ENCODE data around the gene BCAS3.

Gene BCAS3

DNA sequence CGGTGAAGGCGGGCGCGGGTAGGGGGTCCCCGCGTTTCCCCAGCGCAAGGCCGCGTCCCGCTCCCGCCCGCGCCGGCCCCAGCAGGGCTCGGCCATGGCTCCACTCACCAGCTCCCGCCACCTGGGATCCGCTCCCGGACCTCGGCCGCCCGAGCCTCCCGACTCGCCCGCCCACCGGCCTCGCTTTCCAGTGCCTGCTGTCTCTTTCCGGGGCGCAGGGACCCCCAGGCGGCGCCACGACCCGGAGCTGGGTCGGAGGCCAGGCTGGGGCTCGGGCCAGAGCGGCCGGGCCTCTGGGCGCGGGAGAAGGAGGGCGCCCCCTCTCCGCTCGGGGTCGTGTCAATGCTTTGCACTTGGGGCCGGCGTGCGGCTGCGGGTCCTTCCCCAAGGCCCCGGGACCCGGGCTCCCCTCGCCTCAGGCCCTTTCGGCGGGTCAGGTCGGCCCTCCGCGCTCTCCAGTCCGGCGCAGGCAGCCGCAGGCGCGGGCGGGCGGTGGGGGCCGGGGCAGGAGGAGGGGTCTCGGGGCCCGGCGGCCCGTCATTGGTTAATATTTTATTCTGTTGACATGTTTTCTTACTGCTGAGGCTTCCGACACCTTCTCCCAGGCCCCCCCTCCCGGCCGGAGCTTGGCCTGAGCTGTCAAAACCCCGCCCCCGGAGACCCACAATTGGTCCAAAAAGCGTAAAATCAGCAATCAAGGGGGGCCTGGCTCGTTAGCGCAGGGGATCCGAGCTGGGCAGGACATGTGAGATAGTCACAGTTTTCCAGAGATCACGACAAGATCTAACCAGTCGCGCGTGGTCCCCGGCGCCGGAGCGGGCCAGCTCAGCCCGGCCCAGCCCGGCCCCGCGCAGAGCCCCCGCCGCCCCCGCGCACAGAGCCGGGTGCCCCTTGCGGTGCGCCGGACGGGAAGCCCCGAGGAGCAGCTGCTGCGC is 721.7 kb downstream of the BCAS3 start, which contains the start of gene TBX2:
TBX2 (plus strand) TSS at position 713 of the 935 bp plus-strand sequence. CDS start 334 bp downstream, outside the sequence.
- H3K4me3 ChIP-seq (ENCODE audit: low read depth, low read length), result peak within 1 kb of the TSS; percentile 40
- in situ Hi-C loops (cut with HindIII; ENCODE audit: low sequenced_read_pairs), result loop anchor here (10.0 kb wide), 1 partner anchor 395 kb away; no protein-coding TSS in a partner anchor
- TF ChIP-seq, protein P1, sequence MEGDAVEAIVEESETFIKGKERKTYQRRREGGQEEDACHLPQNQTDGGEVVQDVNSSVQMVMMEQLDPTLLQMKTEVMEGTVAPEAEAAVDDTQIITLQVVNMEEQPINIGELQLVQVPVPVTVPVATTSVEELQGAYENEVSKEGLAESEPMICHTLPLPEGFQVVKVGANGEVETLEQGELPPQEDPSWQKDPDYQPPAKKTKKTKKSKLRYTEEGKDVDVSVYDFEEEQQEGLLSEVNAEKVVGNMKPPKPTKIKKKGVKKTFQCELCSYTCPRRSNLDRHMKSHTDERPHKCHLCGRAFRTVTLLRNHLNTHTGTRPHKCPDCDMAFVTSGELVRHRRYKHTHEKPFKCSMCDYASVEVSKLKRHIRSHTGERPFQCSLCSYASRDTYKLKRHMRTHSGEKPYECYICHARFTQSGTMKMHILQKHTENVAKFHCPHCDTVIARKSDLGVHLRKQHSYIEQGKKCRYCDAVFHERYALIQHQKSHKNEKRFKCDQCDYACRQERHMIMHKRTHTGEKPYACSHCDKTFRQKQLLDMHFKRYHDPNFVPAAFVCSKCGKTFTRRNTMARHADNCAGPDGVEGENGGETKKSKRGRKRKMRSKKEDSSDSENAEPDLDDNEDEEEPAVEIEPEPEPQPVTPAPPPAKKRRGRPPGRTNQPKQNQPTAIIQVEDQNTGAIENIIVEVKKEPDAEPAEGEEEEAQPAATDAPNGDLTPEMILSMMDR (IDR thresholded peaks at IDR 0.05; ENCODE audit: low read depth, low read length, missing control alignments), result no peak
- no peak for DNase-seq (ENCODE audit: low read depth)

DNA sequence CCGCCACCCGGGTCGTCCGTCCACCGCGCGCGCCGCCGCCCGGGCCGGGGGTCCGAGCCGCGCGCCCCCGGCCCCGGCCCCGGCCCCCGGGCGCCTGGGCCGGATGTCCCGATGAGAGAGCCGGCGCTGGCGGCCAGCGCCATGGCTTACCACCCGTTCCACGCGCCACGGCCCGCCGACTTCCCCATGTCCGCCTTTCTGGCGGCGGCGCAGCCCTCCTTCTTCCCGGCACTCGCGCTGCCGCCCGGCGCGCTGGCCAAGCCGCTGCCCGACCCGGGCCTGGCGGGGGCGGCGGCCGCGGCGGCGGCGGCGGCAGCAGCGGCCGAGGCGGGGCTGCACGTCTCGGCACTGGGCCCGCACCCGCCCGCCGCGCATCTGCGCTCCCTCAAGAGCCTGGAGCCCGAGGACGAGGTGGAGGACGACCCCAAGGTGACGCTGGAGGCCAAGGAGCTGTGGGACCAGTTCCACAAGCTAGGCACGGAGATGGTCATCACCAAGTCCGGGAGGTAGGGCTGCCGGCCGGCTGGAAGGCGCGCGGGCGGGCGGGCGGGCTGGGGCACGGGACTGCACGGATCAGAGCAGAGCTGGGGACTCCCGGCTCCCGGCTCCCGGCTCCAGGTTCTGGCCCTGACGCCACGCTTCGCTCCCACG is 722.5 kb downstream of the BCAS3 start:
- in situ Hi-C loops (cut with HindIII; ENCODE audit: low sequenced_read_pairs), result loop anchor here (10.0 kb wide), 1 partner anchor 395 kb away; no protein-coding TSS in a partner anchor
- peak overlapping the region; percentile 33 for H3K4me3 ChIP-seq (ENCODE audit: low read depth, low read length)
- TF ChIP-seq, protein P1 (IDR thresholded peaks at IDR 0.05; ENCODE audit: low read depth, low read length, missing control alignments), result no peak
- no peak for DNase-seq (ENCODE audit: low read depth)

DNA sequence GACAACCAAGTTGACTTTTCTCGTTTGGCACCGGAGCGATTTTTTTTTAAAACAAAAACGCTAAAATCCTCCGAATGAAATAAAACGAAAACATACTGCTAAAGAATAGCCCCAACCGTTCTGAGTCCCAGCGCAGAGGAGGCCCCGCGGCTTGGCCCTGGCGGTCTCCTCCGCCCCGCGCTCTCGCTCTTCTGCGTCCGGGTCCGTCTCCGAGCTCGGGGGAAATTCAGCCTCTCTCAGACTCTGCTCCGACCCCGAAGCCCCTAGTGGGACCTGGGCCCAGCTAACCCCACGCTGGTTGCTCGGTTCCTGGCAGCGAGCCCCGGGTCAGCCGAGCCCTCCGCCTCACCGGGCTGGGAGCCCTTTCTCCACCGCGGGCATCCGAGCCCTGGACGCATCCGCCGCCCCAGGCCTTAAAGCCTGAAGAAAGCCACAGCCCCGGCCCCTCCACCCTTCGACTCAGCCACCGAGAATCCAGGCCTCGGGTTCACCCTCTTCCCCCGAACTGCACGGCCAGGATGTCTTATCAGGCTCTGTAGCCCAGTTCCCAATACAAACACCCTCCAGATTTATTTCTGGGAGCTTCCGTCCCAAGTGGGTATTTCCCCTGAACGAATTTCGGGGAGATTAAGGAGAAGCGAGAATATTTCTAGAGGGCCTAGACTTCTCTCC is 723.2 kb downstream of the BCAS3 start:
- peak overlapping the region; percentile 33 for H3K4me3 ChIP-seq (ENCODE audit: low read depth, low read length)
- TF ChIP-seq, protein P1 (IDR thresholded peaks at IDR 0.05; ENCODE audit: low read depth, low read length, missing control alignments), result no peak
- DNase-seq (ENCODE audit: low read depth), result no peak
- in situ Hi-C loops (cut with HindIII; ENCODE audit: low sequenced_read_pairs), result loop anchor here (10.0 kb wide), 1 partner anchor 396 kb away; no protein-coding TSS in a partner anchor

DNA sequence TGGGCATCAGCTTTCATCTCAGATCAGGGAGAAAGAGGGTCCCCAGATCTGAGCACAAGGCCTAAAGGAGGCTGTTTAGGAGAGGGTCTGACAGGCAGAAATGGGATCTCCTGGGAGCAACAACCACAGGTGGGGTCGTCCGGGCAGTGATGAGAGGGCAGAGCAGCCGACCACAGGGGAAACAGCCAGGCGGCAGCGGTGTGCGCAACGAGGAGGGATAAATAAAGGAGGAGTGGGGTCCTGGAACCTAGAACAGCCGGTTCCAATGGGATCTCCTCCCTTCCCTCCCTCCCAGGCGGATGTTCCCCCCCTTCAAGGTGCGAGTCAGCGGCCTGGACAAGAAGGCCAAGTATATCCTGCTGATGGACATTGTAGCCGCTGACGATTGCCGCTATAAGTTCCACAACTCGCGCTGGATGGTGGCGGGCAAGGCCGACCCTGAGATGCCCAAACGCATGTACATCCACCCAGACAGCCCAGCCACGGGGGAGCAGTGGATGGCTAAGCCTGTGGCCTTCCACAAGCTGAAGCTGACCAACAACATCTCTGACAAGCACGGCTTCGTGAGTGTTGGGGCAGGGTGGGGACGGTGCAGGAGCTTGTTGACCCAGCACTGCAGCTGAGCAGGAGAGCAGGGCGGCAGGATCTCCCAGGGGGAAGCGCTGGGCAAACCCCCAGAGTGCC is 723.9 kb downstream of the BCAS3 start:
- in situ Hi-C loops (cut with HindIII; ENCODE audit: low sequenced_read_pairs), result loop anchor here (10.0 kb wide), 1 partner anchor 397 kb away; no protein-coding TSS in a partner anchor
- TF ChIP-seq, protein P1 (IDR thresholded peaks at IDR 0.05; ENCODE audit: low read depth, low read length, missing control alignments), result no peak
- DNase-seq (ENCODE audit: low read depth), result no peak
- peak overlapping the region; percentile 33 for H3K4me3 ChIP-seq (ENCODE audit: low read depth, low read length)

DNA sequence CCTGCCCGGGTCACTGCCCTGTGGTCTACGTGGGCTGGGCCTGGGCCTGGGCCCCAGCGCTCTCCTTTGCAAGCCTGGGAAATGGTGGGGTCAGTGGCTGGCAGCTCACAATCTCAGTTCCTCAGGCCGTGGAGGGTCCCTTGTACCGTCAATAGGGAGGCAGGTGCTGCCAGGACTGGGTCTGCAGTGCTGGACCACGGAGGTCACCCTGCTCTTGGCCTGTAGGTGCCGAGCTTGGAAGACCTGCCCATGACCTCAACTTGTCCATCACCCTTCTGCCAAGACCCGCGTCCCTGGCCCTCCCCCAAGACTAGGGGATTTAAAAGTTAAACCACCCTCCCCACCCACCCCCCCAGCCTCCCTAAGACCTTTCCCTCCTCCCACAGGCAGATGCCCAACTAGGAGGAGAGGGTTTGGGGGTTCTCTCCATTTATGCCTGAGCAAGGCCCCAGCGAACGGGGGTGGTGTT is 724.5 kb downstream of the BCAS3 start:
- peak overlapping the region; percentile 33 for H3K4me3 ChIP-seq (ENCODE audit: low read depth, low read length)
- DNase-seq (ENCODE audit: low read depth), result no peak
- TF ChIP-seq, protein P1 (IDR thresholded peaks at IDR 0.05; ENCODE audit: low read depth, low read length, missing control alignments), result no peak
- in situ Hi-C loops (cut with HindIII; ENCODE audit: low sequenced_read_pairs), result loop anchor here (10.0 kb wide), 1 partner anchor 397 kb away; no protein-coding TSS in a partner anchor

All from astrocyte of the cerebellum (primary cell).